GM18508 (cell line): Measurements from ENCODE around the gene IQCK.

Experiments used
- ATAC-seq: cut with Tn5 transposase; IDR thresholded peaks from one replicate; pipeline ENCODE4 v1.9.1; 2021; ENCODE audit warnings: moderate number of reproducible peaks; ENCODE audit not compliant: insufficient read depth, unreplicated experiment

The IQCK gene

DNA sequence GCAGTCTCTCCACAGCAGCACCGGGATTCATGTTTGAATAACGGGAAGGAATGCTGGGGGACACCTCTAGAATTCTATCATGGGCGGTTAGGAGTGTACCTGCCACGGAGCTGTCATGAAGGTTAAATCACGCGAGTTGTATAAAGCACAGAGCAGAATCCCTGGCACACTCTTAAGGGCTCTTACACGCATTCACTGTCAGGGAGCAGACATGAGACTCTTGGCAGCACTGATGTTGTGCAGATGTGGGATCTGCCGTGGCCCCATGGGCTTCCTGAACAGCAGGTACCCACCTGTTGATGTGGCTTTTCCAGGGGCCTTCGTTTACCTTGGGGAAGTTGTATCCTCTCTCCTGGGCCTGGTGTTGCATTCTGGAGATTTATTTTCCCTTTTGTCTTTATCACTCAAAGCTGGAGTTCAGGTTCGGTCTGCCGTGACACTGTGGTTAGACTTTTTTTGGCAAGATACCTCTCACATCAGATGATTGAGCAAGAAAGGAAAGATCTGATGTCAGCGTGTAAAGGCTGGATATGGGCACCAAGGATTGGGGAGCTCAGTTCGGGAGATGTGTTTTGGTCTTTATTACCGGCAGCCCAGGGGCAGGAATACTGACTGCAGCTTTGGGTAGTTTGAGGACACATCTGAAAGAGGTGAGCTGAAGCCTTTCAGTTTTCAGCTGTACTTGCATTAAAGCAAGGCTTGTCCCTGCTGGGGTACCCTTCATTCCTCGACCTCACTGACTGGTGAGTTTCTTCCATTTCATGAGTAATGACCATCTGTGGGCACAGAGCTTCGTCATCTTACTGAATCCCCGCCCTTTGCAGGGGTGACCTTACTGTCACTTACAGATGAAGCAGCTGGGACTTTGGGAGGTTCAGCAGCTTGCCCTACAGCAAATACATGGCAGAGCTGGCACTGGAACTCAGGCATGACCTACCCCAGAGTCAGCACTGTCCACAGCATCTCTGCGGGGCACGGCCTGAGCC is 19.3 kb upstream of the IQCK start:
- no peak for ATAC-seq

DNA sequence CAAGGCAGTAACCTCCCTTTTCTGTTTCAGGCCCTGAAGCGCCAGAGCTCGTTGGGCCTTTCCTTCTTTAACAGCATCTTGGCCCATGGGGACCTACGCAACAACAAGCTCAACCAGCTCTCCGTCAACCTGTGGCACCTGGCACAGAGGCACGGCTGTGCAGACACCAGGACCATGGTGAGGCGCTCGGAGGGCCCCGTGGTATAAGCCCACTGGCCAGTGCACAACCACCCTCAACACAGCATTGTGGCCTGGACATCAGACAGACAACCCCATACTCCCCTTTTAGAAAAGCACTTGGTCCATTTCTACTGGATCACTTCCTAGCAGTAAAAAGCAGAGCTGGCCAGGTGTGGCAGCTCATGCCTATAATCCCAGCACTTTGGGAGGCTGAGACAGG is 18.6 kb upstream of the IQCK start:
- no peak for ATAC-seq

DNA sequence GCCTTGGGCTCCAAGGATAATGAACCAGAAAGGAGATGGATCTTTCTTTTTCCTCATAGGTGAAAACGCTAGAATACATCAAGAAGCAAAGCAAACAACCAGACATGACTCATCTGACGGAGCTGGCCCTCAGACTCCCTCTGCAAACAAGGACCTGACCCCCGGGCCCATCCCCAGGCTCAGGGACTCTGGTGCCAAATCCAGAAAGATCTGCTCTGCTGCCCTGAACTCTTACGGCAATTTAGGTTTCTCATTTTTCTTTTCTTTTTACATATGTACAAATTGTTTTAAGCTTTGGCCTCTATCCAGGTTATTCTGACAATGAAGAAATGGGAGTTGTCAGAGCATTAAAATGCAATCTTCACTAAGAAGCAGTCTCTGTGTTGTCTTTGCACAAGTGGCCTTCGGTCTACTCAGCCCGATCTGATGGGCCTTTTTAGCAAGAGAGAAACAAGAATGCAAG is 17.7 kb upstream of the IQCK start:
- no peak for ATAC-seq

DNA sequence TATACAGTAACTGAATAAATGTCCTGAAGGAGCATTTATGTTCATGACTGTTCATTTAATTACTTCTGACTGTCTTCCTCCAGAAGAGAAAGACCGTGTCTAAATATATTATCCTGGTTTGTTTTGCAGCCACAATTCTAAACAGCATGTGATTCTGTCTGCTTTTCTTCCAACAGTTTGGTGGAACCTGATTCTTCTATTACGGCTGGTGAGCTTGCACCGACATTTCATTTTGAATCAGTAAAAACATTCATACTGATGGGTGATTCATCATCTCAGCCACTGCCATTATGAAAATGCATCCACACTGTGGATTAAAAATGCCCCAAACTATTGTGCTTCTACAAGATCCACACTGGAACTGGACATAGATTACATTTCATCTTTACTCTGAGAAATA is 17.0 kb upstream of the IQCK start:
- no peak for ATAC-seq

DNA sequence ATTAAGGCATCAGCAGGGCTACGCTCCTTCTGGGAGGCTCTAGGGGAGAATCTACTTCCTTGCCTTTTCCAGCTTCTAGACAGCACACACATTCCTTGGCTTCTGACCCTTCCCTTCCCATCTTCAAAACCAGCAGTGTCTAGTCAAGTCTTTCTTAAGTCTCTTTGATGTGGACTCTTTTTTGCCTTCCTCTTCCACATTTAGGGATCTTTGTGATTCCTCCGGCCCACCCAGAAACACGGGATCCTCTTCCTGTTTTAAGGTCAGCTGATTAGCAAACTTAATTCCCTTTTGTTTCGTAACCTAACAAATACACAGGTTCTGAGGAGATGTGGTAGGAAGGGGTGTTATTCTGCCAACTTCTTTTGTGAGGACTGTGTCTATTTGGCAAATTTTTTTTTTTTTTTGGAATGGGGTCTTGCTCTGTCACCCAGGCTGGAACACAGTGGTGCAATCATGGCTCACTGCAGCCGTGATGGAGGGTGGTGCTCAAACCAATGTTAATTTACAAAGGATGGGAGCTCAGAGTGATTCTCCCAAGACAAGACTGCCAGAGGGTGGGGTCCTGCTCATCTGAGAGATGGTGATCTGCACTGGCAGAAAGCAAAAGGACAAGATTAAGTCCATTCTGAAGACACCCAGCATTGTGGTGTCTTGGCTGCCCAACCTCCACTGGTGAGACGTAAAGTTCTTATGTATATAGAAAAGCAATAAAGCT is 14.7 kb upstream of the IQCK start:
- no peak for ATAC-seq

DNA sequence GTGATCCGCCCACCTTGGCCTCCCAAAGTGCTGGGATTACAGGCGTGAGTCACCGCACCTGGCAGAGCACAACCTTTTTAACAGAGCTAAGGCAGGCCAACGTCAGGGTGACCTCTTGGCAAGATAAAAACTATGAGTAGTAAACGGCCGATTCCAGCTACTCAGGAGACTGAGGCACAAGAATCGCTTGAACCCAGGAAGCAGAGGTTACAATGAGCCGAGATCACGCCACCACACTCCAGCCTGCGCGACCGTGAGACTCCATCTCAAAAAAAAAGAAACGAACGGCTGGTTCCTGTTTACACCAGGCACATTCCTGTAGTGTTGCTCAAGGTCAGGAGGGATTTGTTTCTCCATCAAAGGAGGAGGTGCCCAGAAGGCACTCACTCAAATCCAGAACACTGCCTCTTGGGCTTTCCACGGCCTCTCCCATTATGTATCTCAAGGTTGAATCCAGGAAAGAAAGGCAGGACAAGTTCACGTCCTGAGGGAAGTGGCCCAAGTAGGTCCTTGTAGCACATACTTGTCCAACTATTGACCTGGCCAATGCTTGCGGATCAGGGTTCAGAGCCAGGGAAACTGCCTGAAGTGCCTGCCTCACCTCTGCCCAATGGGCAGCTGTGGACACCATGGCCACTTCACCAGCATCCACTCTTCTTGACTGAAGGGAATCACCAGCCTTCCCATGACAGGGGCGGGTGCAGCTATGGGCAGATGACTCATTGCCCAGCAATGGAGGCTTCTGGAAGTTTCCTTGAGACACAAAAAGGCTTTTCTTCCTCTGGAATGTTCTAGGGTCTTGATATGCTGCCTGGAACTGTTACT is 13.5 kb upstream of the IQCK start:
- ATAC-seq, result no peak

DNA sequence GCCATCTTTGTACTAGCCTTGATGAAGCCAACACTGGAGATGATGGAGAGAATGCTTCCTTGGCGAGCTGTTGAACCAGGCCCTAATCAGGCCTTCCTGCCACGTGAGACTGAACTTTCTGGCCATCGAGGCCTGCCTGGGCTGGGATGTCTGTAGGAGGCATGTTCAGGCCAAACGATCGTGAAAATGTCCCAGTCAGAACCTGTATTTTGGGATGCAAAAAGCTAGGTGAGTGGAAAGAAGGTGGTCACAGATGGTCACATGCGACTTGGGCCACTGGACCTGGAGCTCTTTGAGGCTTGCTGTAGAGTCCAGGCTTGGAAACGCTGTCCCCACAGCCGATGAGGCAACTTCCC is 12.9 kb upstream of the IQCK start:
- no peak for ATAC-seq

DNA sequence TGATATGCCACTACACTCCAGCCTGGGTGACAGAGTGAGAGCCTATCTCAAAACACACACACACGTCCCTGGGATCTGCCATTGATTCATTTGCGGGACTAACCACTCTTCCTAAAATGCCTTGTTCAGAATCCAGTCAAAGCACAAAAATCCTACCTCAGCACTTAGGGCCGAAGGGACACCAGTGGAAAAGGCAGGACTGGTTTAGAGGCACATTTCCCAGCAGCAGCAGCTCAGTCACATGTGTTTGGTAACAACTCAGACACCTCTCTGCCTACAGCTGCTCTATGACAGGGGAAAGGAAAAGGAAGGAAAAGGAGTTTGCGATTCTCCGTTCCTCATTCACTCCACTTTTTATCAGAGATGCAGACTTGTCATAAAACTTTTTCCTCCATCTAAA is 12.2 kb upstream of the IQCK start:
- no peak for ATAC-seq

DNA sequence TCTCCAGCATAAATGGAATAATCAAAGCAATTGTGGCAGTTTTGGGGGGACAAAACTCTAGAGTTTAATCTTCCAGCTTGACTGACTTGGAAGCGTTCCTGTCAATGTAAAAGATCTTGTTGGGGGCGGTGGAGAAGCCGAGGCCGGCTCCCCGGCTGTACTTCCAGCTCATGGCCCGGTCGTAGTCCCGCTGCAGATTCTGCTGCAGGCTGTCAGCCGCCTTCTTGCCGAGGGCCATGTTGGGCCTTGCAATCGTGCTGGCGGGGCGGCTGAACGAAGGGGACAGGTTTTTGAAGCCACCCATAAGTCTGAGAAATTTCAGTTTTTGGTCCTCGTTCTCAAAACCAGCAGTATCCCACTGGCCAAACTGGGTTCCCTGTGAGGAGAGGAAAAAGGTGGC is 11.2 kb upstream of the IQCK start:
- no peak for ATAC-seq

DNA sequence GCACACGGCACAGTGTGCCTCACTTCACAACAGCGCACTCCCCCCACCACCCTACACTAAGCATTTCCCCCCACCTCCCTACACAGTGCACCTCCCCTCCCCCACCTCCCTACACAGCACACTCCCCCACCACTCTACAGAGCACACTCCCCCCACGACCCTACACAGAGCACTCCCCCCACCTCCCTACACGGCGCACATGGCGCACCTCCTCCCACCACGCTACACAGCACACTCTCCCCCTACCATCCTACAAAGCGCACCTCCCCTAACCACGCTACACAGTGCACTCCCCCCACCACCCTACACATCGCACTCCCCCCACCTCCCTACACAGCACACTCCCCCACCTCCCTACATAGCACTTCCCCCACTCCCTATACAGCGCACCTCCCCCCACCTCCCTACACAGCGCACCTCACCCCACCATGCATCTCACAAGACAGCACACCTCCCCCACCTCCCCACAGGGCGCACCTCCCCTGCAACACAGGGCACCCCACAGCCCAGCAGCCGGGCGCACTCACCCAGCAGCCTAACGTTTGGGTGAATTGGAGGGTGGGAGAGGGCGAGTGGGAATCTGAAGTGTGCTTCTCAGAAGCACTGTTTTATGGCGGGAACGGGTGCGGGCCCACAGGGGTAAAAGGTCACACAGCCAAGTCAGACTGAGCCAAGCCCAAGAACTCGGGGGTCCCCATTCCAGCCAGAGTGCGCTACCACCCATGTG is 10.3 kb upstream of the IQCK start:
- no peak for ATAC-seq

DNA sequence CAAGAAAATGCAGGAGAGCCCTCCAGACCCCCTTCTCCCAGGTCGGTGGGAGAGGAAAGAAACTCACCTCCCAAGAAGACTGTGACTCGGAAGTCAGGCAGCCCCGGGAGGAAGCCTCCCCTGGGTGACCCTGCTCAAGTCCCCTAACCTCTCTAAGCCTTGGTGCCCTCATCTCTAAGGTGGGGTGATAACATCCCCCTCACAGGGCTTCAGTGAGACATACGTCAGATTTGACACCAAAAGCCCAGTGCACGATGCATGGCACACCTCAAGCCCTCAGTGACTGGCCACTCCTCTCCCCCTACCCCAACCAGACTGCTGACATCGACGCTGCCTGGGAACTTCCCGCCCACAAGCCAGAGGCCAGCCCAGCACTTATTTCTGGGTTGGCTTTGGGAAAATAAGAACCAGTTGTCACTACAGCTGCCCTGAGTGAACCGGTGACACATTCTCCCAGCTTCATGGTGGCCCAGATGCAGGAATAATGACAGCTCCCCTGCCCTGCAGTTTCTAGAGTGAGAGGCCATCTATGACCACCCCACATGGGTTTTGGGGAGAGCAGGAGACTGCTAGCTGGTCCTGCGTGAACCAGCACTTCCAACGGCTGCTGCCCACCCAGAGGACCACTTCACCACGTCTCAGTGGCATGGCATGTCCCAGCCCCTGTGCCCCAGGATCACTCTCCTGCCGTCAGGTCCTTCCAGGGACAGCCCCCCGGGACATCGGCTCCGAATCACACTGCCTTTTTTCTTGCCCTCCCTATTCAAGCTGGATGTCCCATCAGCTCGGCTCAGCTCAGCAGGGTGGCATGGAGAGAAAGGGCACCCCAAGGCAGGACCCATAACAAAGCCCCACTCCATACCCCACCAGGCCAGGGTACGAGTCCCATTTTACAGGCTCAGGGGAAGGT is 9.5 kb upstream of the IQCK start:
- ATAC-seq, result no peak

DNA sequence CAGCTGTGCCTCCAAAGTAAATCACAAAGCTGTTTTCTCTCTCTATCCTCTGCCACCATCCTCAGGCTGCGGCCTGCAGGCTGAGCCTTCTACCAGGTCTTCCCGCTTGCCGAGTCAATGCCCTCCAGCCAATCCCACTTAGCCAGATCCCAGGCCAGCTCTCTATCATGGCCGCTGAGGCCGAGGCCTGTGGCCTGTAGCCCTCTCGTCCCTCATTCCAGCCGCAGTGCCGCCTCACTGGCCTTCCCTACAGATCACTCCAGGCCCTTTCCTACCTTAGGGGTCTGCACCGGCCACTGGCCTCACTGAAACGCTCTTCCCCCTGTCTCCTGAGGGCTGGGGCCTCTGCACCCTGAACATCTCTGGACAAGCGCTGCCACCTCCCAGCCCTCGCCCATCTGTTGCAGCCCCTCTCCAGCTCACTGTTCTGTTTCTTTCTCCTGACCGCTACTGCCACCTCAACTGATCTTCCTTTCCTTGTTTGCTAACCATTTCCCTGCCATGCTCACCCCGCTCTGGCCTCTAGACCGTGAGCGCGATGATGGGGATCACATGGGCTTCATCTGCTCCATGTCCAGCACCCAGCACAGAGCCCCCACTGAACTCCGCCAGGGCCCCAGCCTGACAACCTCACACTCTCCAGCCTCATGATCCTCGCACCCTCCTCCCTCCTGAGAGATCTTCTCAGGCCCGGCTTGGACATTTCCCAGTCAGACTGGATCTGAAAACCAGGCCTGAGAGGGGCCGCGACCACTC is 8.5 kb upstream of the IQCK start:
- ATAC-seq, result no peak

DNA sequence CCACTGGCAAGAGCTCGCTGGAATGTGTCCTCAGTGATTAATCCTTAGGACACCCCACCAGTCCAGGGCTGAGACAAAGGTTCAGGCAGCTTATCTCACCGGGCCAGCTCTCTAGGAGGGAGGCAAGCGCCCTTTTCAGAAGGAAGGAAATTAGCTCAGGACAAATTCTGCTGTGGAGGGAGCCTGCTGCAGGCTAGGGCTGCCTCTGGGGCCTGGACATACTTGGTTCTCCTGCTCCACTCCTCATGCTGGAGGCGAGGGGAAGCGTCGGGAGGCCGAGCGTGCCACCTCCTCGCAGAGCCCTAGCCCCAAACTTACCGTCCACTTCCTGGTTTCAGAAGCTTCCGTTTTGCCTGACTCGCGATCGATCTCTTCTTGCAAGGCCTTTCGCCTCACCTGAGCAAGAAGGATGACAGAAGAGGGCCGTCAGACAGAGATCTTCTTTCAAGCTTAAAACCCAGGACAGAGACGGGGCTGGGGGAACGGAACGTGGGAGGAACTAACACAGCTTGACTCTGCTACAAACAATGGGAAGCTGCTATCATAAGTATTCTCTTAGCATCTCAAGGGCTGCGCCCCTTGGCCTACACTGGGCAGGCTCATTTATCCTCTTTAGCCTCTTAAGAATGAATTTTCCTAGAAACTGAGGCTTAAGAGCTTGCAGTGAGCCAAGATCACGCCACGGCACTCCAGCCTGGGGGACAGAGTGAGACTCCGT is 7.7 kb upstream of the IQCK start:
- ATAC-seq, result no peak

DNA sequence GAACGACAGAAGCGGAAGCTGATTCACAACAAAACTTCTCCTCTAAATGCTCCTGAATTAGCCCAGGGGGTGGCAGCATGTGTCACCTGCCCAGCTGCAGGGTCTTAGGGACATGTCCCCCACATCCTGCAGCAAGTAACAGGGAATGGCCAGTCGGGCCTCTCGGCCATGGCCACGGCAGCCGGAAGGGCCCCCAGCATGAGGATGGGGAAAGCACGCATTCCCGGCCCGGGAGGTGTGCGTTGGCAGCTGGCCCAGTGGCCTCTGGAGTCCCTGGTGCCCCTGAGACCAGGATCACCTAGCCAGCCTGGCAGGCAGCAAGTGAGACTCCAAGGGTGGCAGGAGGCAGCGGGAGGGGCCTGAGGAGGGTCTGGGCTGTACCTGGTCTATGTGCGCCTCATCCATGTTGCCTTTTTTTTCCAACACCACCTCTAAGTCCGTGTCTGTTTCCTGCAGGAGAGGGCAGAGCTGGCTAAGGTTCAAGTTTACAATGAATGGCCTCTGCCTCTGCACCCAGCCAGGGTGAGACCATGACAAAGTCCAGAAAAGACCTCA is 7.0 kb upstream of the IQCK start:
- ATAC-seq, result no peak

DNA sequence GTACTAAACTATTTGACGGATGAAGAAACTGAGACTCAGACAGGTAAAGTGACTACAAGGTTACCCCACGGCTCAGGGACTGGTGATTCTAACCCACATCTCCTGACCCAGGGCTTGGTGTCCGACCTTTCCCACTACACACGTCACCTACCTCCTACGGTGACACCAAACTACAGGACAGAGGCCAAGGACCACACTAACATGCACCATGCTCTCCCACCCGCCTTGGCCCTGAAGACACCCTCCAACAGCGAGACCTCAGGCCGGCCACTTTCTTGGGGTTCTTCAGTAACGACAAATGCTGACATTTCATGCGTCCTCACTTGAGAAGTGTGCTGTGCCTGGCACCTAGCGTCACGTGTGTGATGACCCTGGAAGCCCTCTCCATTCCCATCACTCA is 6.4 kb upstream of the IQCK start:
- ATAC-seq, result no peak

DNA sequence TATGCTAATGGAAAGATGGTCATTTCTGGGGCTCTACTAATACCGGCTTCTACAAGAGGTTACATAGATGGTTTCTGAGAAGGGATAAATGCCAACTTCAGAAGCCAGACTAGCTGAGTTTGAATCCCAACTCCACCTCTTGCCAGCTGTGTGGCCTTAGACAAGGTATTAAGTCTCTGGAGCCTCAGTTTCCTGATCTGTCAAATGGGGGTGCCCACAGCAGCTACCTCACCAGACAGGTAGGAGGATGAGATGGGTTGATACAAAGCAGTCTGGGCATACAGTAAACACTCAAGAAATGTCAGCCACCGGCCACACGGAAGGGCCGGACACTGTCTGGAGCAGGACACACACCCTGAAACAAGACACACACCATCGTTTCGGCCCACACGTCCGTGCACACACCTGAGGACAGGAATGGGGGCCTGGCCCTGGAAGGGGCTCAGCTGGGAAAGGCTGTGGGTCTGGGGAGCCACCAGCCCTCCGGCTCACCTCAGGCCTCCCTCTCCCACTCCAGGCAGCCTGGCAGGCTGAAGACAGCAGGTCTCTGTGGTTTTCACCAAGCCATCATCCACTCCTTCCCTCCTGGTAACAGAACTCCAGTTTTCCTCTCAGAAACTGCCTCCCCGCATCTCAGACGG is 5.5 kb upstream of the IQCK start:
- no peak for ATAC-seq

DNA sequence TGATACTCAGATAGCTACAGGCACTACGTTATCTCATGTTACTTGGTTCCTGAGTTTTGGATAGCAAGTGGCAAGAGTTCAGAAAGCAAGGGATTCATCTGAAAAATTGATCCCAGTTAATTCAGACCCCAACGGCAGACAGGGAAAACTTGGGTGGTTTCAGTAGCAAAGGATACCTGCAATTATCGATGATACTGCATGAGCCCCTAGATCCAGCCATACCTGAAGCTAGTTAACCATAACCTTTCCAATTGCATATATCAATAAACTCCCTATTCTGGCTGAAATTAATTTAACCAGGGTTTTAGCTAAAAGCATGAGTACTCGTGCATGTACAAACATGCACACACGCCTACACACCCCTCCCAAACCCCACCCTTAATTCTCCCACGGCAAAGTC is 4.4 kb upstream of the IQCK start:
- ATAC-seq, result no peak
